Thoracic aorta (tissue), 2 donors: ENCODE measurements around the gene KRT6A. TPM values are rescaled to one million over a fixed set of nuclear protein-coding genes. Genes with fewer than 3 reads are reported as not detected.
"Not testable (repeated sequence)": the region's sequence is repeated elsewhere in the genome, so short reads cannot be mapped to it uniquely, and the experiment has no call there.

Experiments used
- ATAC-seq: fragments of 150-250 bp; one replicate; pipeline ENCODE4 v1.8.0; 2017; ENCODE audit warnings: low read depth; ENCODE audit not compliant: insufficient number of reproducible peaks, low FRiP score
- DNase-seq: peaks from one replicate; pipeline ENCODE4 v3.0.0-alpha.2; 2020; ENCODE audit warnings: low spot score
- H3K27ac ChIP-seq, 2 donors: fragments of 200-600 bp; sonication (generic); 1 replicate in 1 of 2; 2 replicates in 1 of 2; pipeline ENCODE4 v1.5.1; 2016; ENCODE audit warnings: mild to moderate bottlenecking in 2 of 2, moderate library complexity in 2 of 2
- H3K27me3 ChIP-seq: fragments of 200-600 bp; sonication (generic); replicated peaks from 2 replicates; pipeline ENCODE4 v1.6.0; 2016; ENCODE audit warnings: mild to moderate bottlenecking; ENCODE audit not compliant: insufficient read depth
- H3K36me3 ChIP-seq: fragments of 200-600 bp; sonication (generic); one replicate; pipeline ENCODE4 v1.5.1; 2016
- H3K4me1 ChIP-seq, 2 donors: fragments of 200-600 bp; sonication (generic); 1 replicate in 1 of 2; 2 replicates in 1 of 2; pipeline versions ENCODE4 v1.5.1 to v1.6.0; 2016; ENCODE audit warnings: low read depth in 2 of 2, mild to moderate bottlenecking in 1 of 2; ENCODE audit not compliant: control insufficient read depth in 1 of 2
- H3K4me3 ChIP-seq: fragments of 200-600 bp; sonication (generic); 2 replicates; pipeline ENCODE4 v1.5.1; 2016; ENCODE audit warnings: mild to moderate bottlenecking
- H3K9me3 ChIP-seq: fragments of 200-600 bp; sonication (generic); 2 replicates; pipeline ENCODE4 v1.5.1; 2016
- total RNA-seq, 2 donors: library from RNA; depleted of rRNA; stranded (reverse); fragments of >200 nt; gene quantifications; one replicate each; pipeline versions ENCODE4 v1.1.0 to v1.2.3, GENCODE V29; 2016
- TF ChIP-seq, protein P1 (sequence below): fragments of 200-600 bp; sonication (generic); IDR thresholded peaks from one replicate; pipeline ENCODE4 v1.5.1; 2019; ENCODE audit warnings: antibody characterized with exemption

The KRT6A gene
- total RNA-seq, 2 donors from 2014 or later = 0.68 TPM; not detected in 1

DNA sequence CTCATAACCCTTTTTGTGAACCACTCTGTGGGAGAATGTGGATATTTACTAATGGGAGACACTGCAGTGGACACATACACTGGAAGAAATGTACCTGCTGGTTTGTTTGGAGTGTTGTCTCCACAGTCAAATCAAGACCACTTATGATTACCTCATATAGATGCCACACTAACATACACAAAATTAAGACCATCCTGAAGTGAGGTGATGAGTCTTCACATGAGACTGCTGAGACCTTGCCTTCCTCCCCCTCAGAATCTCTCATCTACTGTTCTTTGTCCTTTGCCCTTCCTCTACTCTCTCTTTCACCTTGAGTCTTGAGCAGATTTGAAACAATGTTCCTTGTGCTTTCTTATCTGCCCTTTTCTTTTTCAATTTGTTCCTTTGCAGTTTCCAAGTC lies 4.3 kb downstream of the KRT6A start:
- H3K9me3 ChIP-seq = no peaks in the 10 kb centered on the region
- ATAC-seq (no peak), DNase-seq (no peak)
- no peak overlapping the region for H3K27ac ChIP-seq
- TF ChIP-seq, protein P1, sequence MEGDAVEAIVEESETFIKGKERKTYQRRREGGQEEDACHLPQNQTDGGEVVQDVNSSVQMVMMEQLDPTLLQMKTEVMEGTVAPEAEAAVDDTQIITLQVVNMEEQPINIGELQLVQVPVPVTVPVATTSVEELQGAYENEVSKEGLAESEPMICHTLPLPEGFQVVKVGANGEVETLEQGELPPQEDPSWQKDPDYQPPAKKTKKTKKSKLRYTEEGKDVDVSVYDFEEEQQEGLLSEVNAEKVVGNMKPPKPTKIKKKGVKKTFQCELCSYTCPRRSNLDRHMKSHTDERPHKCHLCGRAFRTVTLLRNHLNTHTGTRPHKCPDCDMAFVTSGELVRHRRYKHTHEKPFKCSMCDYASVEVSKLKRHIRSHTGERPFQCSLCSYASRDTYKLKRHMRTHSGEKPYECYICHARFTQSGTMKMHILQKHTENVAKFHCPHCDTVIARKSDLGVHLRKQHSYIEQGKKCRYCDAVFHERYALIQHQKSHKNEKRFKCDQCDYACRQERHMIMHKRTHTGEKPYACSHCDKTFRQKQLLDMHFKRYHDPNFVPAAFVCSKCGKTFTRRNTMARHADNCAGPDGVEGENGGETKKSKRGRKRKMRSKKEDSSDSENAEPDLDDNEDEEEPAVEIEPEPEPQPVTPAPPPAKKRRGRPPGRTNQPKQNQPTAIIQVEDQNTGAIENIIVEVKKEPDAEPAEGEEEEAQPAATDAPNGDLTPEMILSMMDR = no peak
- no peaks in the 10 kb centered on the region for H3K36me3 ChIP-seq
- no peak overlapping the region for H3K4me3 ChIP-seq
- no peaks in the 10 kb centered on the region for H3K4me1 ChIP-seq
- H3K27me3 ChIP-seq = no peaks in the 10 kb centered on the region

DNA sequence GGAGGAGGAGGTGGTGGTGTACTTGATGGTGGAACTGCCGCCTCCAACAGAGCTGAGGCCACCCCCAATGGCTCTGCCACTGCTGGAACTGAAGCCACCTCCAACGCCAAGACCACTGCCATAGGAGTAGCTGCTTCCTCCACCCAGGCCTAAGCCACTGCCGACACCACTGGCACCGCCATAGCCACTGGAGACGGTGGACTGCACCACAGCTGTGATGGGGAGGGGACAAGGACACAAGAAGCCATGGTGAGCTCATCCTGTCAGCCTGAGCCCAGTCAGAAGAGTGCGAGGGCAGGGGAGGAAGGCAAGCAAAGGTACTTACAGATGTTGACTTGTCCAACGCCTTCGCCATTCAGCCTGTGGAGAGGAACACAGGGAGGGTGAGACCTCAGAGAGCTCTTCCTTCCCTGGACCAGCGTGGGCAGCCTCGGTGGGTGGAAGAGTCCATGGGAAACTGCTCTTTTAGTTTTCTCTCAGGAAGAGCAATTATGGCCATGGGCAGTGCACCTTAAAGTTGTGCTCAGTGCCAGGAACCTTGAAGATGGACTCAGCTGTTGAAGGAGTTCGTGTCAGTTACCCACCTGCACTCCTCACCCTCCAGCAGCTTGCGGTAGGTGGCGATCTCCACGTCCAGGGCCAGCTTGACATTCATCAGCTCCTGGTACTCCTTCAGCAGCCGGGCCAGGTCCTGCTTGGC lies 5.2 kb downstream of the KRT6A start:
- not testable (repeated sequence) for H3K27me3 ChIP-seq, H3K27ac ChIP-seq, ATAC-seq, H3K4me3 ChIP-seq, H3K36me3 ChIP-seq, H3K9me3 ChIP-seq, H3K4me1 ChIP-seq, DNase-seq

DNA sequence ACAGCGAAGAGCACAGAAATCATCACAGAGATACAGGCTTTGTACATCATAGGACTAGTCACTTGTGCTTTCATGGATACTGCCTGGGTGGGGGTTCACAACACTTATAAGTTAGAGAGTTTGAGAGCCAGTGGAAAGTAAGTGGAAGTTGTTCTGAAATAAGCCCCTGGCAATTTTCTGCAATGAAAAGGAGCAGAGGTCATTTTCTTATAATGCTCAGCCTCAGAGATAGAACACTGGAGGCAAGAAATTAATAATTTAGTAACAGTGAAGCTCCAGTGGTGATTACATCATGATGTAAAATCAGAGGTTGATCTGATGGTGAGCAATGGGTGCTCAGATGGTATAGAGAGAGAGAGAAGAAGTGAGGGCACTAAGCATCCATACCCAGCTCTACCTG lies 5.8 kb downstream of the KRT6A start:
- ATAC-seq (no peak), DNase-seq (no peak)
- H3K9me3 ChIP-seq = no peaks in the 10 kb centered on the region
- H3K27me3 ChIP-seq = no peaks in the 10 kb centered on the region
- H3K27ac ChIP-seq = no peak overlapping the region
- no peaks in the 10 kb centered on the region for H3K36me3 ChIP-seq
- no peaks in the 10 kb centered on the region for H3K4me1 ChIP-seq
- TF ChIP-seq, protein P1 = no peak
- H3K4me3 ChIP-seq = no peak overlapping the region

DNA sequence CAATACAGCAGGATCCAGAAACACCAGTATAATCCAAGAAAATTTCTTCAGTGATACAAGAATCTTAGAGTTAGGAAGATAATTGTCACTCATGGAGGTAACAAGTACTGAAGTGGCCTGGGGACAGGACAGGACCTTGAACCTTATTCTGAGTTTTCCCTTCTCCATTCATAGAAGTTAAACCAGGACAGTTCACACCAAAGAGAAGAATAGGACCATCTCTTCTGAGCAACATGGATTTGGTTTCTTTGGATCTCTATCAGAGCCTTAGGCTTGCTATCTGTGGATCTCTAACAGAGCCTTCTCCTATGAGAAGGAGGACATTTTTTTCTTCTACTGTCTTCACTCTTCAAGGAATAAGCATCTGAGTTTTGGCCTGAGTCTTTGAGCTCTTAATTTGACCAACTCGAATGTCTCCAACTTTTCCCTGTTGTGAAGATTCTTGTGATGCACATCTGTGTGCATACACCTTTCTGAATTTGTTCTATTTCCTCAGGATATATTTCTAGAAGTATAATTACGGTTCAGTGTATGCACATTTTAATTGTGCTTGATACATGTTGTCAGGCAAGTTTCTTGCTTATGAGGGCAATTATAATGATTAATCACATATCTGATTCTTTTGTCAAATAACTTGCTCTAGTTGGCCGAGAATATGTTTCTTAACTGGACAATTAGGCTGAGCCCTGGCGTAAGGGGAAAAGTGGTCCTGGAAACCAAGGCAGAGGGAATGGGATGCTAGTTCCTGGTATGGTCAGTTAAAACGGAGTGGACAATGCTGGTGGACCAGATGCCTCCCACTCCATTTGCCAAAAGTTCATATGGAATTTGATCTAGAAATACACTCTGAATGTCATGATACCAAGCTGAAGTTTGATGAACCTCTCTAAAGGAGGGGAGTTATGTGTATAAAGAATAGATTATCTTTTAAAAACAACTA lies 6.6 kb downstream of the KRT6A start:
- no peaks in the 10 kb centered on the region for H3K27me3 ChIP-seq
- no peak overlapping the region for H3K27ac ChIP-seq
- TF ChIP-seq, protein P1 = no peak
- no peak for DNase-seq
- H3K9me3 ChIP-seq = no peaks in the 10 kb centered on the region
- no peaks in the 10 kb centered on the region for H3K36me3 ChIP-seq
- no peak for ATAC-seq
- H3K4me1 ChIP-seq = no peaks in the 10 kb centered on the region
- H3K4me3 ChIP-seq = no peak overlapping the region

DNA sequence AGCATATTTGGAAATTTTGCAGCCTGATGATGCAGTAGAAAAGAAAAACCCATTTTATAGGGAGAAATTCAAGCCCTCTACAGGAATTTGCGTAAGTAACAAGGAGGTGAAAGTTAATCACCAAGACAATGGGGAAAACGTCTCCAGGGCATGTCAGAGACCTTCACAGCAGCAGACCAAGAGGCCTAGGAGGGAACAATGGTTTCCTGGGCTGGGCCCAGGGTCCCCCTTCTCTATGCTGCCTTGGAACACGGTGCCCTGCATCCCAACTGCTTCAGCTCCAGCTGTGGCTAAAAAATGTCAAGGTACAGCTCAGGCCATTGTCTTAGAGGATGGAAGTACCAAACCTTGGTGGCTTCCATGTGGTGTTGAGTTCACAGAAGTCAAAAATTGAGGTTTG lies 13.0 kb downstream of the KRT6A start:
- Histone ChIP-seq H3K4me3 (no peak overlapping the region), H3K4me1 (no peaks in the 10 kb centered on the region), H3K9me3 (no peaks in the 10 kb centered on the region), H3K27ac (no peak overlapping the region), H3K27me3 (no peaks in the 10 kb centered on the region), H3K36me3 (no peaks in the 10 kb centered on the region)
- no peak for ATAC-seq
- DNase-seq = no peak
- TF ChIP-seq, protein P1 = no peak
